GM18873 (cell line): ENCODE data around the gene BTNL9.
"Not testable (repeated sequence)": the region's sequence is repeated elsewhere in the genome, so short reads cannot be mapped to it uniquely, and the experiment has no call there.

ENCODE experiments used
- ATAC-seq: cut with Tn5 transposase; IDR thresholded peaks from one replicate; pipeline ENCODE4 v1.9.1; 2021; ENCODE audit warnings: mild to moderate bottlenecking, moderate library complexity, moderate number of reproducible peaks; ENCODE audit not compliant: unreplicated experiment, low FRiP score

Gene BTNL9

GRCh38 chr5:181097383-181097753 is 57.3 kb downstream of the BTNL9 start:
- ATAC-seq, result not testable (repeated sequence)

- not testable (repeated sequence) for ATAC-seq
These were observed 57.9 kb downstream of the BTNL9 start for GRCh38 chr5:181097759-181098491.

- ATAC-seq, result no peak
These were observed 58.9 kb downstream of the BTNL9 start for GRCh38 chr5:181098762-181099601.

- ATAC-seq, result no peak
These were observed 59.6 kb downstream of the BTNL9 start for GRCh38 chr5:181099602-181100086.

GRCh38 chr5:181100121-181100875 is 60.2 kb downstream of the BTNL9 start:
- no peak for ATAC-seq

- not testable (repeated sequence) for ATAC-seq
These were observed 61.1 kb downstream of the BTNL9 start for GRCh38 chr5:181101030-181101641.

- ATAC-seq, result not testable (repeated sequence)
These were observed 62.0 kb downstream of the BTNL9 start for GRCh38 chr5:181101930-181102674.

- not testable (repeated sequence) for ATAC-seq
These were observed 64.1 kb downstream of the BTNL9 start for GRCh38 chr5:181104259-181104568.

- not testable (repeated sequence) for ATAC-seq
These were observed 64.7 kb downstream of the BTNL9 start for GRCh38 chr5:181104606-181105390.

GRCh38 chr5:181105391-181106025 is 65.4 kb downstream of the BTNL9 start:
- ATAC-seq, result no peak

- ATAC-seq, result no peak
These were observed 67.6 kb downstream of the BTNL9 start for GRCh38 chr5:181107699-181108098.

GRCh38 chr5:181108578-181109165 is 68.6 kb downstream of the BTNL9 start:
- no peak for ATAC-seq

GRCh38 chr5:181109489-181110013 is 69.5 kb downstream of the BTNL9 start:
- ATAC-seq, result no peak

GRCh38 chr5:181111010-181111409 is 70.9 kb downstream of the BTNL9 start:
- ATAC-seq, result no peak
